NT2/D1 (cell line): ENCODE data around the gene ZNF385C.

ENCODE experiments used
- DNase-seq: peaks from one replicate; pipeline ENCODE4 v3.0.0-alpha.2; 2011; ENCODE audit warnings: low read depth, low spot score
- H3K27me3 ChIP-seq: 2 replicates; pipeline ENCODE4 v1.6.0; 2011; ENCODE audit warnings: mild to moderate bottlenecking; ENCODE audit not compliant: insufficient read length, insufficient read depth
- H3K36me3 ChIP-seq: 2 replicates; pipeline ENCODE4 v1.6.1; 2011; ENCODE audit warnings: mild to moderate bottlenecking, low read length, mixed read lengths; ENCODE audit not compliant: insufficient read depth, insufficient read length
- H3K4me1 ChIP-seq: 2 replicates; pipeline ENCODE4 v1.5.1; 2011; ENCODE audit not compliant: insufficient read depth, insufficient read length
- H3K4me3 ChIP-seq: 2 replicates; pipeline ENCODE4 v1.5.1; 2011; ENCODE audit warnings: low read depth; ENCODE audit not compliant: insufficient read length
- H3K9ac ChIP-seq: 2 replicates; pipeline ENCODE4 v1.6.0; 2011; ENCODE audit warnings: low read depth; ENCODE audit not compliant: insufficient read length
- H3K9me3 ChIP-seq: 2 replicates; pipeline ENCODE4 v1.5.1; 2011; ENCODE audit warnings: mild to moderate bottlenecking, low read length; ENCODE audit not compliant: insufficient read depth
- SUZ12 ChIP-seq: IDR thresholded peaks from 2 replicates; pipeline ENCODE4 v1.6.1; 2011; ENCODE audit not compliant: insufficient read length, insufficient read depth; ENCODE audit errors: extremely low read depth
- YY1 ChIP-seq: IDR thresholded peaks from 2 replicates; pipeline ENCODE4 v1.6.1; 2011; ENCODE audit not compliant: insufficient read length, insufficient read depth
- ZNF274 ChIP-seq: IDR thresholded peaks from 2 replicates; pipeline ENCODE4 v1.6.1; 2011; ENCODE audit warnings: mild to moderate bottlenecking, low read depth, low read length

Gene ZNF385C

GRCh38 chr17:42000413-42001133 is 97.7 kb downstream of the ZNF385C start:
- no peak for TF ChIP-seq SUZ12
- TF ChIP-seq ZNF274, result no peak
- TF ChIP-seq YY1, result no peak
- Histone ChIP-seq H3K9ac (no peak overlapping the region), H3K36me3 (peaks cover 76% of the 10 kb centered on the region)

GRCh38 chr17:41998497-41998896 is 99.8 kb downstream of the ZNF385C start:
- no peaks in the 10 kb centered on the region for H3K27me3 ChIP-seq
- no peaks in the 10 kb centered on the region for H3K4me1 ChIP-seq
- DNase-seq, result no peak
- H3K4me3 ChIP-seq, result no peak overlapping the region
- H3K9ac ChIP-seq, result no peak overlapping the region
- peaks cover 89% of the 10 kb centered on the region for H3K36me3 ChIP-seq
- no peaks in the 10 kb centered on the region for H3K9me3 ChIP-seq
- TF ChIP-seq SUZ12 (no peak), YY1 (no peak), ZNF274 (no peak)

More at GRCh38 chr17:42000413-42001133, 97.7 kb downstream of the ZNF385C start:
- Histone ChIP-seq H3K4me1 (no peaks in the 10 kb centered on the region), H3K9me3 (no peaks in the 10 kb centered on the region), H3K27me3 (no peaks in the 10 kb centered on the region), H3K4me3 (no peak overlapping the region)
- DNase-seq, result no peak

GRCh38 chr17:41996855-41997164 is 101.5 kb downstream of the ZNF385C start:
- TF ChIP-seq YY1 (no peak), ZNF274 (no peak), SUZ12 (no peak)
- no peak overlapping the region for H3K9ac ChIP-seq
- H3K4me3 ChIP-seq, result no peak overlapping the region
- H3K9me3 ChIP-seq, result no peaks in the 10 kb centered on the region
- DNase-seq, result no peak
- peaks cover 86% of the 10 kb centered on the region for H3K36me3 ChIP-seq
- no peaks in the 10 kb centered on the region for H3K4me1 ChIP-seq
- no peaks in the 10 kb centered on the region for H3K27me3 ChIP-seq

GRCh38 chr17:41992576-41992975 is 105.7 kb downstream of the ZNF385C start:
- no peaks in the 10 kb centered on the region for H3K27me3 ChIP-seq
- H3K4me1 ChIP-seq, result no peaks in the 10 kb centered on the region
- peaks cover 92% of the 10 kb centered on the region for H3K36me3 ChIP-seq
- no peak for DNase-seq
- H3K9ac ChIP-seq, result no peak overlapping the region
- no peak overlapping the region for H3K4me3 ChIP-seq
- TF ChIP-seq ZNF274, result no peak
- no peak for TF ChIP-seq YY1
- no peak for TF ChIP-seq SUZ12
- H3K9me3 ChIP-seq, result no peaks in the 10 kb centered on the region

- H3K9ac ChIP-seq, result no peak overlapping the region
- H3K27me3 ChIP-seq, result no peaks in the 10 kb centered on the region
- TF ChIP-seq SUZ12 (no peak), ZNF274 (no peak), YY1 (no peak)
- peaks cover 92% of the 10 kb centered on the region for H3K36me3 ChIP-seq
- no peak for DNase-seq
- no peaks in the 10 kb centered on the region for H3K9me3 ChIP-seq
- no peak overlapping the region for H3K4me3 ChIP-seq
- H3K4me1 ChIP-seq, result no peaks in the 10 kb centered on the region
Measured at GRCh38 chr17:41989702-41990419, 108.4 kb downstream of the ZNF385C start.

- Histone ChIP-seq H3K36me3 (peaks cover 94% of the 10 kb centered on the region), H3K4me1 (no peaks in the 10 kb centered on the region), H3K9me3 (no peaks in the 10 kb centered on the region), H3K4me3 (no peak overlapping the region), H3K9ac (no peak overlapping the region), H3K27me3 (no peaks in the 10 kb centered on the region)
- no peak for TF ChIP-seq YY1
- no peak for TF ChIP-seq SUZ12
- TF ChIP-seq ZNF274, result no peak
- no peak for DNase-seq
Measured at GRCh38 chr17:41988418-41988817, 109.9 kb downstream of the ZNF385C start.

GRCh38 chr17:41987642-41988041 is 110.6 kb downstream of the ZNF385C start:
- TF ChIP-seq YY1 (no peak), SUZ12 (no peak), ZNF274 (no peak)
- H3K9me3 ChIP-seq, result no peaks in the 10 kb centered on the region
- DNase-seq, result no peak
- H3K36me3 ChIP-seq, result peaks cover 96% of the 10 kb centered on the region
- no peak overlapping the region for H3K4me3 ChIP-seq
- no peak overlapping the region for H3K9ac ChIP-seq
- H3K27me3 ChIP-seq, result no peaks in the 10 kb centered on the region
- H3K4me1 ChIP-seq, result no peaks in the 10 kb centered on the region
